GM18873 (cell line): ENCODE results near the gene PLEKHM3.
"Not testable (repeated sequence)": the region's sequence is repeated elsewhere in the genome, so short reads cannot be mapped to it uniquely, and the experiment has no call there.

Source experiments
- ATAC-seq: cut with Tn5 transposase; IDR thresholded peaks from one replicate; pipeline ENCODE4 v1.9.1; 2021; ENCODE audit warnings: mild to moderate bottlenecking, moderate library complexity, moderate number of reproducible peaks; ENCODE audit not compliant: unreplicated experiment, low FRiP score

PLEKHM3 gene

GRCh38 chr2:207811658-207812057 is 213.7 kb downstream of the PLEKHM3 start:
- not testable (repeated sequence) for ATAC-seq

- ATAC-seq, result no peak
Observed at GRCh38 chr2:207810200-207810788, 215.0 kb downstream of the PLEKHM3 start.

GRCh38 chr2:207808119-207808518 is 217.2 kb downstream of the PLEKHM3 start:
- no peak for ATAC-seq

- ATAC-seq, result no peak
Observed at GRCh38 chr2:207807516-207807915, 217.8 kb downstream of the PLEKHM3 start.

GRCh38 chr2:207805566-207806226 is 219.6 kb downstream of the PLEKHM3 start:
- no peak for ATAC-seq

GRCh38 chr2:207802650-207803049 is 222.7 kb downstream of the PLEKHM3 start:
- no peak for ATAC-seq

GRCh38 chr2:207801259-207801658 is 224.1 kb downstream of the PLEKHM3 start:
- no peak for ATAC-seq

- ATAC-seq, result no peak
Observed at GRCh38 chr2:207796585-207797350, 228.6 kb downstream of the PLEKHM3 start.

- ATAC-seq, result no peak
Observed at GRCh38 chr2:207792244-207792785, 233.0 kb downstream of the PLEKHM3 start.

- ATAC-seq, result no peak
Observed at GRCh38 chr2:207791579-207792243, 233.6 kb downstream of the PLEKHM3 start.

GRCh38 chr2:207790898-207791297 is 234.4 kb downstream of the PLEKHM3 start:
- ATAC-seq, result no peak

- ATAC-seq, result no peak
Observed at GRCh38 chr2:207787800-207788199, 237.5 kb downstream of the PLEKHM3 start.

- no peak for ATAC-seq
Observed at GRCh38 chr2:207787017-207787416, 238.3 kb downstream of the PLEKHM3 start.

GRCh38 chr2:207784898-207785297 is 240.4 kb downstream of the PLEKHM3 start:
- ATAC-seq, result no peak

GRCh38 chr2:207783514-207783913 is 241.8 kb downstream of the PLEKHM3 start:
- ATAC-seq, result no peak

GRCh38 chr2:207782238-207783030 is 242.9 kb downstream of the PLEKHM3 start:
- ATAC-seq, result no peak

- no peak for ATAC-seq
Observed at GRCh38 chr2:207779523-207779922, 245.8 kb downstream of the PLEKHM3 start.

- no peak for ATAC-seq
Observed at GRCh38 chr2:207778298-207778882, 246.9 kb downstream of the PLEKHM3 start.

GRCh38 chr2:207777124-207777523 is 248.2 kb downstream of the PLEKHM3 start:
- no peak for ATAC-seq

GRCh38 chr2:207775473-207775872 is 249.9 kb downstream of the PLEKHM3 start:
- ATAC-seq, result no peak
